Thyroid gland (tissue), 4 donors: ENCODE data around the gene SSH3.
A peak's percentile ranks its signal among the peaks of the same experiment; 100 is the strongest.

ENCODE experiments used
- POLR2A ChIP-seq, 2 donors: fragments of 450-650 bp; IDR thresholded peaks; one replicate each; pipeline ENCODE4 v1.6.1; 2017; ENCODE audit warnings: antibody characterized with exemption in 2 of 2, mild to moderate bottlenecking in 2 of 2, moderate library complexity in 1 of 2
- TF ChIP-seq, protein P1 (sequence below), 6 experiments: fragments of 200-600 bp in 3 of 6; fragments of 450-650 bp in 3 of 6; sonication (generic) in 3 of 6; IDR thresholded peaks; one replicate each; pipeline ENCODE4 v1.5.1; 2016 to 2019; ENCODE audit warnings: antibody characterized with exemption in 6 of 6, mild to moderate bottlenecking in 2 of 6, inconsistent platforms in 1 of 6, moderate library complexity in 1 of 6

DNA sequence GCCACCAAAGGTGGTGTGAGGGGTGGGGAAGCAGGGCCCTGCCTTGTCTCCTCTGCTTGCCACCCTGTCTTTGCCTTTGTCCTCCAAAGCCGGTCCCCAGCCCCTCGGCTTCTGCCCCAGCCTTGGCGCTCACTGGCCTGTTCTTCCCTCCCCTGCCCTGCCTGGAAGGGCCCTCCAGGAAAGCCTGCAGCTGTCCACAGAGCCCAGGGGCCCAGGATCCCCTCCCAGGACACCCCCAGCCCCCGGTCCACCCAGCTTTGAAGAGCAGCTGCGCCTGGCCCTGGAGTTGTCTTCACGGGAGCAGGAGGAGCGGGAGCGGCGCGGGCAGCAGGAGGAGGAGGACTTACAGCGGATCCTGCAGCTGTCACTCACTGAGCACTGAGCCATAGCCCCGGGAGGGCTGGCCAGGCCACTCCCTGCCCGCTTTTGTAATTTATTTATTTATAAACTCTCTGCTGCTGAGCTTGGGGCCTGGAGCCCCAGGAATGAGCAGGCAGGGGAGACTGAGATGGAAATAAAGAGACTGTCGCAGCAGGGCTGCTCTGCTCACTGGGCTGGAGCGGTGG is 1.3 kb upstream of the SSH3 start:
- TF ChIP-seq, protein P1, sequence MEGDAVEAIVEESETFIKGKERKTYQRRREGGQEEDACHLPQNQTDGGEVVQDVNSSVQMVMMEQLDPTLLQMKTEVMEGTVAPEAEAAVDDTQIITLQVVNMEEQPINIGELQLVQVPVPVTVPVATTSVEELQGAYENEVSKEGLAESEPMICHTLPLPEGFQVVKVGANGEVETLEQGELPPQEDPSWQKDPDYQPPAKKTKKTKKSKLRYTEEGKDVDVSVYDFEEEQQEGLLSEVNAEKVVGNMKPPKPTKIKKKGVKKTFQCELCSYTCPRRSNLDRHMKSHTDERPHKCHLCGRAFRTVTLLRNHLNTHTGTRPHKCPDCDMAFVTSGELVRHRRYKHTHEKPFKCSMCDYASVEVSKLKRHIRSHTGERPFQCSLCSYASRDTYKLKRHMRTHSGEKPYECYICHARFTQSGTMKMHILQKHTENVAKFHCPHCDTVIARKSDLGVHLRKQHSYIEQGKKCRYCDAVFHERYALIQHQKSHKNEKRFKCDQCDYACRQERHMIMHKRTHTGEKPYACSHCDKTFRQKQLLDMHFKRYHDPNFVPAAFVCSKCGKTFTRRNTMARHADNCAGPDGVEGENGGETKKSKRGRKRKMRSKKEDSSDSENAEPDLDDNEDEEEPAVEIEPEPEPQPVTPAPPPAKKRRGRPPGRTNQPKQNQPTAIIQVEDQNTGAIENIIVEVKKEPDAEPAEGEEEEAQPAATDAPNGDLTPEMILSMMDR (IDR thresholded peaks at IDR 0.05): no peak
- TF ChIP-seq POLR2A (IDR thresholded peaks at IDR 0.05): peak in 1 of 2 donors; percentile 51
